Heart left ventricle (tissue), 13 donors: Measurements from ENCODE around the gene LSM4.
A peak's percentile ranks its signal among the peaks of the same experiment; 100 is the strongest.

Source experiments
- POLR2A ChIP-seq, 2 donors: fragments of 450-650 bp; IDR thresholded peaks; one replicate each; pipeline ENCODE4 v1.6.1; 2017; ENCODE audit warnings: antibody characterized with exemption in 2 of 2, mild to moderate bottlenecking in 2 of 2, moderate library complexity in 2 of 2
- TF ChIP-seq, protein P1 (sequence below), 12 donors: fragments of 200-600 bp; sonication (generic) in 4 of 12; IDR thresholded peaks; one replicate each; pipeline versions ENCODE4 v1.5.0 to v1.8.0; 2018 to 2022; ENCODE audit warnings: antibody characterized with exemption in 12 of 12, mild to moderate bottlenecking in 5 of 12
- donor health status: ischemic (EF 13 %, LVEDD 7.1; RV severe dilation, severe dysfunction).
- donor health status: DM: no; HTN: yes; CAD: no.
- donor health status: DM: no; HTN: no; CAD: no.
- donor health status: ischemic (EF 25% LVEDD 6.9; RV normal size, moderate dysfunction).
- donor health status: ischemic (EF 25% LVEDD 5.7; RV mildly dilated, moderate dysfunction).
- donor health status: ischemic (EF 35%, LVEDD 5.7; RV mildly dilated, moderate dysfunction).
- donor health status: nonischemic (EF 11% LVEDD 7.7; RV severe dilation, severe dysfunction).
- donor health status: DM: yes; HTN: yes; CAD: no.
- donor health status: PGD.
- donor health status: ischemic (EF 29% LVEDD 5.4; RV normal size, mild dysfunction).
- donor health status: nonischemic (EF 23%, LVEDD 6.1; RV moderate dilation, normal function).

DNA sequence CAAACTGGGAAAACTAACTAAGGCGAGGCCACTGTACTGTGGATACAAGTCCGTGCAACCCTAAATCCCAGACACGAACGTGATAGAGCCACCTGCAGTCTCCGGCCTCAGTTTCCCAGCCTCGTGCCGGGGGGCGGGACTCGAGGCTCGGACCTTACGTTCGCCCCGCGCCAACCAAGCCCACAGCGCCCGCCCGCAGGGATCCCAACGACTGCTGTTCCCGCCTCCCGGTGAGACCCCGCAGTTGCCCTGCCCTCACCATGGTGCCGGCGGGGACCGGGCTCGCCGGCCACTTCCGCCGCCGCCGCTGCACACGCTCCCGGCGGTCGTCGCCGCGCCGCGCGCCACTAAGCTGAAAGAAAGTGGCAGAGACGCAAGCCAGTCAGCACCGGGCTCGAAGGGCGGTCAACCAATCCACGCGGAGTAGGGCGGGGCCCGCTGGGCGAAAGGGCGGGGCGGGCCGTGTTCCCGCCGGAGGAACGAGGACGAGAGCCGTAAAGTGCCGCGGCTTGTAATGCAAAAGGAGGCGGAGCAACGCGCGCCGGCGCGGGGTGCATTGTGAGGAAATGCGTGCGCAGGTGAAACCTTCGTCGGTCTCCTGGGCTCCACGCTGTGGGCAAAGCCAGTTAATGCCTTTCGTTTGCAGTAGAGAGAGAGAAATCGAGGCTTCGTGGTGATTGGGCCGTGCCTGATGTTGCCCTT lies at the start of gene LSM4:
- TF ChIP-seq, protein P1, sequence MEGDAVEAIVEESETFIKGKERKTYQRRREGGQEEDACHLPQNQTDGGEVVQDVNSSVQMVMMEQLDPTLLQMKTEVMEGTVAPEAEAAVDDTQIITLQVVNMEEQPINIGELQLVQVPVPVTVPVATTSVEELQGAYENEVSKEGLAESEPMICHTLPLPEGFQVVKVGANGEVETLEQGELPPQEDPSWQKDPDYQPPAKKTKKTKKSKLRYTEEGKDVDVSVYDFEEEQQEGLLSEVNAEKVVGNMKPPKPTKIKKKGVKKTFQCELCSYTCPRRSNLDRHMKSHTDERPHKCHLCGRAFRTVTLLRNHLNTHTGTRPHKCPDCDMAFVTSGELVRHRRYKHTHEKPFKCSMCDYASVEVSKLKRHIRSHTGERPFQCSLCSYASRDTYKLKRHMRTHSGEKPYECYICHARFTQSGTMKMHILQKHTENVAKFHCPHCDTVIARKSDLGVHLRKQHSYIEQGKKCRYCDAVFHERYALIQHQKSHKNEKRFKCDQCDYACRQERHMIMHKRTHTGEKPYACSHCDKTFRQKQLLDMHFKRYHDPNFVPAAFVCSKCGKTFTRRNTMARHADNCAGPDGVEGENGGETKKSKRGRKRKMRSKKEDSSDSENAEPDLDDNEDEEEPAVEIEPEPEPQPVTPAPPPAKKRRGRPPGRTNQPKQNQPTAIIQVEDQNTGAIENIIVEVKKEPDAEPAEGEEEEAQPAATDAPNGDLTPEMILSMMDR (IDR thresholded peaks at IDR 0.05), result peak in 6 of 12 donors; percentile 5 to 38 (median 18)
- TF ChIP-seq POLR2A (IDR thresholded peaks at IDR 0.05), result peak; percentile 22 to 82
